Measurements from ENCODE around the gene PSTPIP2.

- TF ChIP-seq, protein P1, sequence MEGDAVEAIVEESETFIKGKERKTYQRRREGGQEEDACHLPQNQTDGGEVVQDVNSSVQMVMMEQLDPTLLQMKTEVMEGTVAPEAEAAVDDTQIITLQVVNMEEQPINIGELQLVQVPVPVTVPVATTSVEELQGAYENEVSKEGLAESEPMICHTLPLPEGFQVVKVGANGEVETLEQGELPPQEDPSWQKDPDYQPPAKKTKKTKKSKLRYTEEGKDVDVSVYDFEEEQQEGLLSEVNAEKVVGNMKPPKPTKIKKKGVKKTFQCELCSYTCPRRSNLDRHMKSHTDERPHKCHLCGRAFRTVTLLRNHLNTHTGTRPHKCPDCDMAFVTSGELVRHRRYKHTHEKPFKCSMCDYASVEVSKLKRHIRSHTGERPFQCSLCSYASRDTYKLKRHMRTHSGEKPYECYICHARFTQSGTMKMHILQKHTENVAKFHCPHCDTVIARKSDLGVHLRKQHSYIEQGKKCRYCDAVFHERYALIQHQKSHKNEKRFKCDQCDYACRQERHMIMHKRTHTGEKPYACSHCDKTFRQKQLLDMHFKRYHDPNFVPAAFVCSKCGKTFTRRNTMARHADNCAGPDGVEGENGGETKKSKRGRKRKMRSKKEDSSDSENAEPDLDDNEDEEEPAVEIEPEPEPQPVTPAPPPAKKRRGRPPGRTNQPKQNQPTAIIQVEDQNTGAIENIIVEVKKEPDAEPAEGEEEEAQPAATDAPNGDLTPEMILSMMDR (conservative IDR thresholded peaks at IDR 0.05), result no peak
- no peak for TF ChIP-seq EZH2 (IDR thresholded peaks at IDR 0.05; ENCODE audit: low read depth)
Measured at GRCh38 chr18:46060359-46060841, 11.7 kb downstream of the PSTPIP2 start.

Measured in PC-9 (cell line).